Skeletal muscle tissue (tissue), 4 donors: ENCODE measurements around the gene FGFR3. TPM values are rescaled to one million over a fixed set of nuclear protein-coding genes. Genes with fewer than 3 reads are reported as not detected.

Experiments used
- H3K27ac ChIP-seq: one replicate; pipeline ENCODE4 v1.7.0; 2013; ENCODE audit warnings: mild to moderate bottlenecking, low read depth, low read length, inconsistent platforms
- H3K27me3 ChIP-seq, 3 donors: one replicate each; pipeline ENCODE4 v1.7.0; 2013; ENCODE audit warnings: low read length in 3 of 3; ENCODE audit not compliant: control insufficient read depth in 3 of 3, insufficient read depth in 3 of 3
- H3K36me3 ChIP-seq, 3 donors: one replicate each; pipeline ENCODE4 v1.7.0; 2013; ENCODE audit warnings: low read length in 3 of 3; ENCODE audit not compliant: control insufficient read depth in 3 of 3, insufficient read depth in 3 of 3
- H3K4me1 ChIP-seq, 3 donors: one replicate each; pipeline ENCODE4 v1.7.0; 2013; ENCODE audit warnings: low read length in 3 of 3, mild to moderate bottlenecking in 3 of 3; ENCODE audit not compliant: control insufficient read depth in 3 of 3, insufficient read depth in 3 of 3
- H3K4me3 ChIP-seq, 3 donors: one replicate each; pipeline ENCODE4 v1.7.0; 2013; ENCODE audit warnings: low read length in 3 of 3
- H3K9ac ChIP-seq, 3 donors: one replicate each; pipeline ENCODE4 v1.7.0; 2013; ENCODE audit warnings: low read length in 3 of 3, mild to moderate bottlenecking in 3 of 3, moderate library complexity in 2 of 3, low read depth in 1 of 3
- H3K9me3 ChIP-seq, 3 donors: one replicate each; pipeline ENCODE4 v1.7.0; 2013; ENCODE audit warnings: low read length in 3 of 3; ENCODE audit not compliant: control insufficient read depth in 3 of 3
- total RNA-seq: library from RNA; depleted of rRNA; stranded (reverse); fragments of >200 nt; gene quantifications from one replicate; pipeline ENCODE4 v1.2.3, GENCODE V29; 2014
- donor health status: Osteomylitis.

FGFR3 gene
- total RNA-seq, 1 donor from 2014 or later, result 0.52 TPM

DNA sequence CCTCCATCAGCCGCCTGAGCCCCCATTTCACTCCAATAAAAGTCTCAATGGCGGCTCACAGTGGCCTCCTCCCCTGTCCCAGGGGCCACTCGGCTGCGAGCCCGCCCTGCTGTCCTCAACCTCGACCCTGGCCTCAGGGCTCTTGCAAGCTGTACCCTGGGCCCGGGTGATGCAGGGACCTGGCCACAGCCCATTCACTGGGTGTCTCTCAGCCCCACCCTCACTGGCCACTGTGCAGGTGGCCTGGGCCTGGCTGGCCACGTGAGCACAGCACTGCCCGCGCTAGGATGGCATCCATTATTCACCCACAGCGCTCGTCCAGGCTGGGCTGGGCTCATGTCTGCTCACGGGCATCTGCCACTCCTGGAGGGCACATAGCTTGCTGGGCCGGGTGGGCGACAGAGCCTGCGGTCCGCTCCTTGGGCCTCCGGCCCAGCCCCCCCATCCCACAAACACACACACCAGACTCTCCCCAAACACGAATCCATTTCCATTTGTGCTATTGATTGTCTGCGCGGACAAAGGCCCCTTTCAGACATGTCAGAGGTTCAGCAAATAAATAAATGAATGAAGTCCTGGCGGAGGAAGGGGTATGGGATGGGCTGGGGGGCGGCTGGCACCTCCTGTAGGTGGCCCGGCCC is 16.5 kb upstream of the FGFR3 start:
- no peaks in the 10 kb centered on the region for H3K4me1 ChIP-seq
- H3K27ac ChIP-seq, result no peak overlapping the region
- H3K27me3 ChIP-seq, result peaks cover 0 to 10% (median 10%) of the 10 kb centered on the region in 3 donors
- H3K4me3 ChIP-seq, result no peak overlapping the region
- H3K9ac ChIP-seq, result no peak overlapping the region
- H3K36me3 ChIP-seq, result no peaks in the 10 kb centered on the region
- no peaks in the 10 kb centered on the region for H3K9me3 ChIP-seq

GRCh38 chr4:1777822-1778641 is 15.1 kb upstream of the FGFR3 start:
- Histone ChIP-seq H3K9ac (no peak overlapping the region), H3K36me3 (no peaks in the 10 kb centered on the region), H3K4me1 (no peaks in the 10 kb centered on the region), H3K27me3 (peaks cover 0 to 10% (median 10%) of the 10 kb centered on the region in 3 donors), H3K27ac (no peak overlapping the region), H3K9me3 (no peaks in the 10 kb centered on the region), H3K4me3 (no peak overlapping the region)

DNA sequence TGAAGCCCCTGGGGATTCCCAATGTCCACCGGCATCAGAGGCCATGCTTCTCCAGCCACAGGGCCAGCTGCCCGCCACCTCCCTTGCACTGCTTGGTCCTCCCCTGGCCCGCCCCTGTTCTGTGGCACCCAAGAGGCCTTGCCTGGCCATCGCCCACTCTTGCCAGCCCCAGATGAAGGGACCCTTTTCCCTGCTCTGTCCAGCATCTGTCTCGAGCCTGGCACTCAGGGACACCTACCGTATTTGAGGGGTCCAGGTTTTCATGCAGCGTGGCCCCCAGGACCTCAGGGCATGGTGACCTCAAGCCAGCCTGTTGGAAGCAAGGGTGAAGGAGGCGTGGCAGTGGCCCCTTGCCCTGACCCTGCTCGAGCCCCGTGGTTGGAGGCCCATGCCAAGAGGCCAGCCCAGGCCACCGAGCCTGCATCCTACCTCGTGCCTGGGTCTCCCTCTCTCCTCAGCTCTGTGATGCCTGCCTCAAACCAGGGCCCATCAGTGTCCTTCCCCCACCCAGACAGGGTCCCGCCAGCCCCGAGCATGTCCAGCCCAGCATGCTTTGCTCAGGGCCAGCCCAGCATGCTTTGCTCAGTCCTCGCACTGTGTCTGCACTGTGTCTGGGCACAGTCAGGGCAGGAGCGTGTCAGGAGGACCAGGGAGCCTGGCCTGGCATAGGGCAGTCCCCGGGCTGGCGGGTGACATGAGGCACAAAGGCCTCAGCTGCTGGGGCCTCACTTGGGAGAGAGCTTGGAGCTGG is 14.3 kb upstream of the FGFR3 start:
- Histone ChIP-seq H3K9ac (no peak overlapping the region), H3K36me3 (no peaks in the 10 kb centered on the region), H3K9me3 (no peaks in the 10 kb centered on the region), H3K27me3 (peaks cover 0 to 10% (median 8%) of the 10 kb centered on the region in 3 donors), H3K4me3 (no peak overlapping the region), H3K4me1 (no peaks in the 10 kb centered on the region), H3K27ac (no peak overlapping the region)

DNA sequence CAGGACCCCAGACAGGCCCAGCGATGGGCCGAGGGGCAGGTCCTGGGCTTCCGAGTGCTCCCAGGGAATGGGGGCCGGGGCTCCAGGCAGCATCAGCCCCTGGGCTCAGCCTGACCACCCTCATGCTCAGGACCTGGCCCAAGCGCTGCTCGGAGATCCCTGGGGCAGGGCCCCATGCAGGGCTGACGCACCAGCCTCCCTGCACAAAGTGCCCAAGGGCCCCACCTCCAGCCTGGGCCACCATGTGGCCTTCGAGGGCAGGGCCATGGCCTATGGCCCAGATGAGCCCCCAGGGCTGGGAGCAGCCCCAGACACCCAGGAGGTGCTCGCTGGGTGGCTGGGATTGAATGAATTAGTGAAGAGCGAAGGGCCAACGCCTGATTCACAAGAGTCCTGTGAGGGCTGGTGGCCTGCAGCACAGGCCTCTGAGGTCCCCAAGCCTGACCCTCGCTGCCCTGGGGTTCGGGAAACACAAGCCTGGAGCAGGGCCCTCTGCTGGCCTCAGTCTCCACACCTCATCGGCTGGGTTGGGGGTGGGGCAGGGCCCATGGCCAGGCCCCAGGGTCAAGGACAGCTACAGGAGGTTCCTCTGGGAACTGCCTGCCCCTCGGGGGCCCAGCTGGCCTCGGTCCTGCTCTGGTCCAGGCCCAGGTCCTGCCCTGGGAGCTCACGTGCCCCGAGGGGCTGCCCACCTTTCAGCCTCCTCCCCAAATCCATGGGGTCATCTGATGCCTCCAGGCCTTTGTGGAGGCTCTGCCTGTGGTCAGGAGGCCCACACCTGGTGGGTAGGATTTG is 13.3 kb upstream of the FGFR3 start:
- peaks cover 0 to 7% (median 4%) of the 10 kb centered on the region in 3 donors for H3K27me3 ChIP-seq
- H3K4me3 ChIP-seq, result no peak overlapping the region
- H3K4me1 ChIP-seq, result peaks cover 3 to 6% (median 6%) of the 10 kb centered on the region in 3 donors
- H3K27ac ChIP-seq, result no peak overlapping the region
- H3K9ac ChIP-seq, result no peak overlapping the region
- H3K36me3 ChIP-seq, result no peaks in the 10 kb centered on the region
- no peaks in the 10 kb centered on the region for H3K9me3 ChIP-seq

- Histone ChIP-seq H3K4me3 (no peak overlapping the region), H3K4me1 (peaks cover 4 to 12% (median 10%) of the 10 kb centered on the region in 3 donors), H3K9me3 (no peaks in the 10 kb centered on the region), H3K9ac (no peak overlapping the region), H3K27me3 (peaks cover 0 to 6% (median 4%) of the 10 kb centered on the region in 3 donors), H3K27ac (no peak overlapping the region), H3K36me3 (no peaks in the 10 kb centered on the region)
These were observed 12.7 kb upstream of the FGFR3 start for GRCh38 chr4:1780435-1780834.

- no peaks in the 10 kb centered on the region for H3K9me3 ChIP-seq
These were observed 10.1 kb upstream of the FGFR3 start for GRCh38 chr4:1783015-1783414.

GRCh38 chr4:1783970-1784369 is 9.1 kb upstream of the FGFR3 start:
- H3K27me3 ChIP-seq, result peaks cover 0 to 4% (median under 1%) of the 10 kb centered on the region in 3 donors
- no peak overlapping the region for H3K4me3 ChIP-seq
- no peak overlapping the region for H3K27ac ChIP-seq
- peaks cover 4 to 14% (median 10%) of the 10 kb centered on the region in 3 donors for H3K4me1 ChIP-seq
- no peak overlapping the region for H3K9ac ChIP-seq
- H3K9me3 ChIP-seq, result no peaks in the 10 kb centered on the region
- H3K36me3 ChIP-seq, result no peaks in the 10 kb centered on the region

More at GRCh38 chr4:1783015-1783414, 10.1 kb upstream of the FGFR3 start:
- no peak overlapping the region for H3K9ac ChIP-seq
- no peak overlapping the region for H3K27ac ChIP-seq
- no peaks in the 10 kb centered on the region for H3K36me3 ChIP-seq
- peaks cover 0 to 6% (median 4%) of the 10 kb centered on the region in 3 donors for H3K27me3 ChIP-seq
- H3K4me1 ChIP-seq, result peaks cover 4 to 14% (median 10%) of the 10 kb centered on the region in 3 donors
- no peak overlapping the region for H3K4me3 ChIP-seq

DNA sequence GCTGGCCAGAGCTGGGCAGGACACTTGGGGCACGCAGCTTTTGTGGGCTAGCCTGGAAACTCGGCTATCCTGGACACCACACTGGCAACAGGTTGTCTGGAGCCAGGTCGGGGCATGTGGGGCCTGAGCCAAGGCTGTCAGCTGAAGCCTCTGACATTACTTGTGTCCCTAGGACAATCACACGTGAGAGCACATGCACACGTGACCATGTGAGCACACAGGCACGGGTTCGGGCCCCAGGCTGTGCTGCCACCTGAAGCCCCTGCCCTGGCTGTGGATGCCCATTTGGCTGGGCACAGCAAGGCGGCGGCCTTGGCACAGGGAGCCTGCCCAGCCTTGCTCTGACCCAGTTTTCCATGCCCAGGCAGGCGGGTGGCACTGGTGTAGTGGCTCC is 8.7 kb upstream of the FGFR3 start:
- H3K9ac ChIP-seq, result peak overlapping the region in 1 of 3 donors; percentile 54
- H3K36me3 ChIP-seq, result no peaks in the 10 kb centered on the region
- peaks cover 4 to 14% (median 10%) of the 10 kb centered on the region in 3 donors for H3K4me1 ChIP-seq
- H3K27me3 ChIP-seq, result peaks cover 0 to 1% (median 0%) of the 10 kb centered on the region in 3 donors
- H3K9me3 ChIP-seq, result no peaks in the 10 kb centered on the region
- no peak overlapping the region for H3K27ac ChIP-seq
- no peak overlapping the region for H3K4me3 ChIP-seq

GRCh38 chr4:1784789-1785591 is 8.1 kb upstream of the FGFR3 start:
- Histone ChIP-seq H3K27ac (no peak overlapping the region), H3K9me3 (no peaks in the 10 kb centered on the region), H3K4me3 (no peak overlapping the region), H3K4me1 (peaks cover 4 to 14% (median 10%) of the 10 kb centered on the region in 3 donors), H3K27me3 (no peaks in the 10 kb centered on the region), H3K9ac (peak overlapping the region in 1 of 3 donors; percentile 54), H3K36me3 (no peaks in the 10 kb centered on the region)
